ENCODE results near the gene MX1. TPM values are rescaled to one million over a fixed set of nuclear protein-coding genes. Genes with fewer than 3 reads are reported as not detected.

MX1 gene
- total RNA-seq, 1 donor from 2014 or later = 420 TPM

DNA sequence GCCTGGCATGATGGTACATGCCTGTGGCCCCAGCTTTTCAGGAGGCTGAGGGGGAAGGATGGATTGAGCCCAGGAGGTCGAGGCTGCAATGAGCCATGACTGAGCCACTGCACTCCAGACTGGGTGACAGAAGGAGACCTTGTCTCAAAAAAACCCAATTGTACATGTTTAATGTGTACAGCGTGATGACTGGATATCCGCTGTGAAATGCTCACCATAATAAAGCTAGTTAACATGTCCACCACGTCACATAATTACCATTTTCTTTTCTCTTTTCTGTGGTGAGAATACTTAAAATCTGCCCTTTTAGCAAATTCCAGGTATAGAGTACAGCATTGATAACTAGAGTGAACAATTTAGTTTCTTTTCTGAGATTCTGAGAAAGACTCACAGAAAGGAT lies 57.9 kb downstream of the MX1 start:
- H3K4me2 ChIP-seq (ENCODE audit: low read length) = no peak overlapping the region
- peaks cover 44% of the 10 kb centered on the region for H3K4me1 Mint-ChIP-seq (ENCODE audit: low read depth, unreplicated experiment)
- H2AFZ ChIP-seq (ENCODE audit: low read depth, low read length) = no peak overlapping the region
- no peak for DNase-seq (ENCODE audit: low read depth)
- peaks cover 28% of the 10 kb centered on the region for H3K4me1 ChIP-seq (ENCODE audit: insufficient read depth, low read length)
- H3K9ac ChIP-seq (ENCODE audit: low read length) = no peak overlapping the region
- no peak overlapping the region for H3K27ac Mint-ChIP-seq (ENCODE audit: unreplicated experiment)
- TF ChIP-seq, protein P1, sequence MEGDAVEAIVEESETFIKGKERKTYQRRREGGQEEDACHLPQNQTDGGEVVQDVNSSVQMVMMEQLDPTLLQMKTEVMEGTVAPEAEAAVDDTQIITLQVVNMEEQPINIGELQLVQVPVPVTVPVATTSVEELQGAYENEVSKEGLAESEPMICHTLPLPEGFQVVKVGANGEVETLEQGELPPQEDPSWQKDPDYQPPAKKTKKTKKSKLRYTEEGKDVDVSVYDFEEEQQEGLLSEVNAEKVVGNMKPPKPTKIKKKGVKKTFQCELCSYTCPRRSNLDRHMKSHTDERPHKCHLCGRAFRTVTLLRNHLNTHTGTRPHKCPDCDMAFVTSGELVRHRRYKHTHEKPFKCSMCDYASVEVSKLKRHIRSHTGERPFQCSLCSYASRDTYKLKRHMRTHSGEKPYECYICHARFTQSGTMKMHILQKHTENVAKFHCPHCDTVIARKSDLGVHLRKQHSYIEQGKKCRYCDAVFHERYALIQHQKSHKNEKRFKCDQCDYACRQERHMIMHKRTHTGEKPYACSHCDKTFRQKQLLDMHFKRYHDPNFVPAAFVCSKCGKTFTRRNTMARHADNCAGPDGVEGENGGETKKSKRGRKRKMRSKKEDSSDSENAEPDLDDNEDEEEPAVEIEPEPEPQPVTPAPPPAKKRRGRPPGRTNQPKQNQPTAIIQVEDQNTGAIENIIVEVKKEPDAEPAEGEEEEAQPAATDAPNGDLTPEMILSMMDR (IDR thresholded peaks at IDR 0.05; ENCODE audit: insufficient read depth, low read depth, low read length) = no peak
- no peak for TF ChIP-seq EZH2 (IDR thresholded peaks at IDR 0.05; ENCODE audit: insufficient read depth, low read length)
- no peak for FAIRE-seq
- H3K79me2 ChIP-seq (ENCODE audit: insufficient read depth, low read length) = no peaks in the 10 kb centered on the region
- no peaks in the 10 kb centered on the region for H3K27me3 Mint-ChIP-seq (ENCODE audit: low read depth, unreplicated experiment)
- no peaks in the 10 kb centered on the region for H3K9me3 ChIP-seq (ENCODE audit: insufficient read depth, low read depth, low read length)
- no peak overlapping the region for H3K4me3 Mint-ChIP-seq (ENCODE audit: unreplicated experiment)
- H3K4me3 ChIP-seq (ENCODE audit: insufficient read depth, low read depth, low read length) = no peak overlapping the region
- no peaks in the 10 kb centered on the region for H4K20me1 ChIP-seq (ENCODE audit: insufficient read depth, low read length)
- no peaks in the 10 kb centered on the region for H3K9me3 Mint-ChIP-seq (ENCODE audit: unreplicated experiment)
- H3K36me3 ChIP-seq (ENCODE audit: insufficient read depth, low read length) = no peaks in the 10 kb centered on the region
- no peaks in the 10 kb centered on the region for H3K27me3 ChIP-seq (ENCODE audit: insufficient read depth, low read length)
- no peak overlapping the region for H3K27ac ChIP-seq (ENCODE audit: low read depth, low read length)
- H3K36me3 Mint-ChIP-seq (ENCODE audit: low read depth, unreplicated experiment) = no peaks in the 10 kb centered on the region

DNA sequence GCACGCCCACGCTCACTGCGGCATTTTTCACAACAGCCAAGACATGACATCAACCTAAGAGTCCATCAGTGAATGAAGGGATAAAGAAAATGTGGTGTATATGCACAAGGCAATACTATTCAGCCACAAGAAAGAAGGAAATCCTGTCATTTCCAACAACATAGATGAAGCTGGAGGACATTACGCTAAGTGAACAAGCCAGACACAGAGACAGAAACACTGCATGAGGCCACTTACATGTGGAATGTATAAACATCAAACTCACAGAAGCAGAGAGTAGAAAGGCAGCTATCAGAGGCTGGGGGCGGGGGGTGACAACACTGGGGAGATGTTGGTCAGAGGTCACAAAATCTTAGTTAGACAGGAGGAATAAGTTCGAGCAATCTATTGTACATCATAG lies 61.0 kb downstream of the MX1 start:
- Mint-ChIP-seq H3K36me3 (ENCODE audit: low read depth, unreplicated experiment) (no peaks in the 10 kb centered on the region), H3K27ac (ENCODE audit: unreplicated experiment) (peak overlapping the region; percentile 92), H3K9me3 (ENCODE audit: unreplicated experiment) (no peaks in the 10 kb centered on the region), H3K4me1 (ENCODE audit: low read depth, unreplicated experiment) (peaks cover 28% of the 10 kb centered on the region), H3K4me3 (ENCODE audit: unreplicated experiment) (no peak overlapping the region), H3K27me3 (ENCODE audit: low read depth, unreplicated experiment) (no peaks in the 10 kb centered on the region)
- no peaks in the 10 kb centered on the region for H3K27me3 ChIP-seq (ENCODE audit: insufficient read depth, low read length)
- no peaks in the 10 kb centered on the region for H3K36me3 ChIP-seq (ENCODE audit: insufficient read depth, low read length)
- H3K9ac ChIP-seq (ENCODE audit: low read length) = no peak overlapping the region
- H4K20me1 ChIP-seq (ENCODE audit: insufficient read depth, low read length) = no peaks in the 10 kb centered on the region
- FAIRE-seq (no peak), DNase-seq (ENCODE audit: low read depth) (no peak)
- no peak overlapping the region for H3K4me3 ChIP-seq (ENCODE audit: insufficient read depth, low read depth, low read length)
- H3K9me3 ChIP-seq (ENCODE audit: insufficient read depth, low read depth, low read length) = no peaks in the 10 kb centered on the region
- no peak overlapping the region for H2AFZ ChIP-seq (ENCODE audit: low read depth, low read length)
- TF ChIP-seq, protein P1 (IDR thresholded peaks at IDR 0.05; ENCODE audit: insufficient read depth, low read depth, low read length) = no peak
- TF ChIP-seq EZH2 (IDR thresholded peaks at IDR 0.05; ENCODE audit: insufficient read depth, low read length) = no peak
- H3K27ac ChIP-seq (ENCODE audit: low read depth, low read length) = no peak overlapping the region
- no peaks in the 10 kb centered on the region for H3K79me2 ChIP-seq (ENCODE audit: insufficient read depth, low read length)
- H3K4me2 ChIP-seq (ENCODE audit: low read length) = peak overlapping the region; percentile 36
- peaks cover 26% of the 10 kb centered on the region for H3K4me1 ChIP-seq (ENCODE audit: insufficient read depth, low read length)

DNA sequence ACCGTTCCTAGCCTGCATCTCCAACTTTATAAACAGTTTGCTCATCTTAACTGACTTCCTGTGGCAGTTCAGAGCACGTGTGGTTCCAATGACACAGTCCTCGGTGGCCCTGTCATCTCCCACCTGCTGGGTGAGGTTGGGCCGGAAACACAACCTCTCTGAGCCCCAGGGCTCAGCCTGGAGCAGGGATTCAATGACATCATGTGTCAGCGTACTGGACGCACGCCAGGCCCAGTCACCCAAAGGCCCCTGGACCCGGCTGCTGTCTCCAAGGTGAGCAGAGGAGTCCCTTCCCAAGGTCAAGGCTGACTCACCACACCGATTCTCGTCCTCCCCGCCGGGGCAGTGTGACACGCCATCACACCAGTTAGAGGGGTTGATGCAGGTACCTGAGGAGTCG lies 62.0 kb downstream of the MX1 start:
- no peaks in the 10 kb centered on the region for H3K9me3 ChIP-seq (ENCODE audit: insufficient read depth, low read depth, low read length)
- peaks cover 19% of the 10 kb centered on the region for H3K4me1 Mint-ChIP-seq (ENCODE audit: low read depth, unreplicated experiment)
- no peak overlapping the region for H3K4me2 ChIP-seq (ENCODE audit: low read length)
- H3K9ac ChIP-seq (ENCODE audit: low read length) = no peak overlapping the region
- no peak overlapping the region for H3K27ac ChIP-seq (ENCODE audit: low read depth, low read length)
- H3K4me3 ChIP-seq (ENCODE audit: insufficient read depth, low read depth, low read length) = no peak overlapping the region
- no peaks in the 10 kb centered on the region for H3K36me3 Mint-ChIP-seq (ENCODE audit: low read depth, unreplicated experiment)
- no peaks in the 10 kb centered on the region for H3K9me3 Mint-ChIP-seq (ENCODE audit: unreplicated experiment)
- no peaks in the 10 kb centered on the region for H4K20me1 ChIP-seq (ENCODE audit: insufficient read depth, low read length)
- H3K4me3 Mint-ChIP-seq (ENCODE audit: unreplicated experiment) = no peak overlapping the region
- no peaks in the 10 kb centered on the region for H3K27me3 ChIP-seq (ENCODE audit: insufficient read depth, low read length)
- no peaks in the 10 kb centered on the region for H3K79me2 ChIP-seq (ENCODE audit: insufficient read depth, low read length)
- TF ChIP-seq EZH2 (IDR thresholded peaks at IDR 0.05; ENCODE audit: insufficient read depth, low read length) = no peak
- TF ChIP-seq, protein P1 (IDR thresholded peaks at IDR 0.05; ENCODE audit: insufficient read depth, low read depth, low read length) = no peak
- no peak overlapping the region for H2AFZ ChIP-seq (ENCODE audit: low read depth, low read length)
- no peak for FAIRE-seq
- no peak for DNase-seq (ENCODE audit: low read depth)
- no peaks in the 10 kb centered on the region for H3K36me3 ChIP-seq (ENCODE audit: insufficient read depth, low read length)
- peaks cover 16% of the 10 kb centered on the region for H3K4me1 ChIP-seq (ENCODE audit: insufficient read depth, low read length)
- H3K27me3 Mint-ChIP-seq (ENCODE audit: low read depth, unreplicated experiment) = peaks cover 3% of the 10 kb centered on the region
- H3K27ac Mint-ChIP-seq (ENCODE audit: unreplicated experiment) = no peak overlapping the region
